HCT116 (cell line): ENCODE measurements around the gene RPL7A. TPM values are rescaled to one million over a fixed set of nuclear protein-coding genes. Genes with fewer than 3 reads are reported as not detected.
"Not testable (repeated sequence)": the region's sequence is repeated elsewhere in the genome, so short reads cannot be mapped to it uniquely, and the experiment has no call there.

Experiments used
- ATAC-seq: fragments of 200-7000 bp; cut with Tn5 transposase; 2 replicates; pipeline ENCODE4 v1.9.1; 2020; ENCODE audit warnings: mild to moderate bottlenecking, moderate library complexity
- BruUV-seq: library from RNA; stranded (reverse); fragments of 400-500 nt; replicated peaks from 2 replicates; lab custom pipeline; 2021; lab: Mats Ljungman, UMichigan
- CTCF ChIA-PET: fragments of 300-600 bp; sonication (Branson Sonifier 250); formaldehyde crosslinking; loops from one replicate; lab custom pipeline; 2021; ENCODE audit warnings: antibody characterized with exemption; lab: Charles Lee
- POLR2A ChIA-PET: fragments of 300-600, 350-600 bp; sonication (Branson Sonifier 250); formaldehyde crosslinking; loops from one replicate; lab custom pipeline; 2021; ENCODE audit warnings: antibody characterized with exemption; lab: Charles Lee
- RAD21 ChIA-PET, 2 experiments: fragments of 300-600 bp; sonication (Branson Sonifier 250); formaldehyde crosslinking; loops; one replicate each; lab custom pipeline; 2023; ENCODE audit warnings: low total read pairs in 2 of 2; ENCODE audit not compliant: uncharacterized antibody in 2 of 2, unreplicated experiment in 2 of 2, low non-redundant PET in 1 of 2; lab: Charles Lee
- DNase-seq: peaks from one replicate; pipeline ENCODE4 v3.0.0-alpha.2; 2010; ENCODE audit warnings: low read depth, low spot score
- H2AFZ ChIP-seq: fragments of 200-600 bp; shearing (Covaris generic), sonication (generic); 2 replicates; pipeline ENCODE4 v1.6.1; 2017; ENCODE audit warnings: low read depth, mixed run types, mixed read lengths, antibody characterized with exemption, low read length; ENCODE audit not compliant: poor library complexity, severe bottlenecking
- H3K27ac ChIP-seq: 2 replicates; pipeline ENCODE4 v1.5.1; 2012; ENCODE audit warnings: low read depth, low read length
- H3K27me3 ChIP-seq: fragments of 200-600 bp; sonication (generic); 2 replicates; pipeline ENCODE4 v1.6.1; 2016; ENCODE audit warnings: mixed run types, low read length, mixed read lengths; ENCODE audit not compliant: insufficient read depth
- H3K36me3 ChIP-seq, 2 experiments: fragments of 200-500 bp in 1 of 2; fragments of 200-600 bp in 1 of 2; sonication (Bioruptor generic) in 1 of 2; sonication (generic) in 1 of 2; 2 replicates each; pipeline versions ENCODE4 v1.5.1 to v1.6.1; 2014 to 2016; ENCODE audit warnings: low read length in 2 of 2, inconsistent platforms in 1 of 2, mixed read lengths in 1 of 2, mixed run types in 1 of 2; ENCODE audit not compliant: insufficient read depth in 2 of 2, control insufficient read depth in 1 of 2
- H3K4me1 ChIP-seq, 2 experiments: fragments of 200-600 bp in 1 of 2; sonication (generic) in 1 of 2; 2 replicates each; pipeline versions ENCODE4 v1.5.1 to v1.6.1; 2012 to 2017; ENCODE audit warnings: low read length in 2 of 2, inconsistent platforms in 1 of 2, mild to moderate bottlenecking in 1 of 2, mixed read lengths in 1 of 2, mixed run types in 1 of 2, moderate library complexity in 1 of 2; ENCODE audit not compliant: insufficient read depth in 2 of 2, control insufficient read depth in 1 of 2
- H3K4me2 ChIP-seq: fragments of 200-600 bp; sonication (generic); 2 replicates; pipeline ENCODE4 v1.6.1; 2017; ENCODE audit warnings: mixed run types, low read length, mixed read lengths
- H3K4me3 ChIP-seq, 2 experiments: fragments of 200-600 bp in 1 of 2; sonication (generic) in 1 of 2; replicated peaks in 1 of 2; 2 replicates each; pipeline ENCODE4 v1.5.1; 2011 to 2016; ENCODE audit warnings: low read length in 2 of 2, control low read depth in 1 of 2, low read depth in 1 of 2, mild to moderate bottlenecking in 1 of 2, mixed read lengths in 1 of 2, mixed run types in 1 of 2
- H3K79me2 ChIP-seq: fragments of 200-600 bp; sonication (generic); 2 replicates; pipeline ENCODE4 v1.6.1; 2017; ENCODE audit warnings: mild to moderate bottlenecking, mixed run types, low read length, moderate library complexity, mixed read lengths; ENCODE audit not compliant: insufficient read depth
- H3K9ac ChIP-seq: fragments of 200-600 bp; sonication (generic); 2 replicates; pipeline ENCODE4 v1.6.1; 2016; ENCODE audit warnings: low read length, mixed read lengths
- H3K9me2 ChIP-seq: fragments of 200-600 bp; sonication (generic), shearing (Covaris generic); 2 replicates; pipeline ENCODE4 v1.6.1; 2017; ENCODE audit warnings: mixed run types, mild to moderate bottlenecking, moderate library complexity; ENCODE audit not compliant: insufficient read depth
- H3K9me3 ChIP-seq, 2 experiments: fragments of 200-500 bp in 1 of 2; fragments of 200-600 bp in 1 of 2; sonication (Bioruptor generic) in 1 of 2; sonication (generic) in 1 of 2; 2 replicates each; pipeline ENCODE4 v1.6.1; 2014 to 2017; ENCODE audit warnings: low read length in 2 of 2, mixed read lengths in 2 of 2, inconsistent platforms in 1 of 2, low read depth in 1 of 2, mild to moderate bottlenecking in 1 of 2, mixed run types in 1 of 2, moderate library complexity in 1 of 2; ENCODE audit not compliant: control insufficient read depth in 1 of 2, insufficient read depth in 1 of 2
- H4K20me1 ChIP-seq: fragments of 200-600 bp; sonication (generic), shearing (Covaris generic); 2 replicates; pipeline ENCODE4 v1.6.1; 2017; ENCODE audit warnings: mixed run types, mild to moderate bottlenecking, moderate library complexity; ENCODE audit not compliant: insufficient read depth
- CBX3 ChIP-seq: IDR thresholded peaks from 2 replicates; pipeline ENCODE4 v1.6.1; 2012; ENCODE audit warnings: low read depth
- EGR1 ChIP-seq: IDR thresholded peaks from 2 replicates; pipeline ENCODE4 v1.6.1; 2012; ENCODE audit warnings: low read depth
- ELF1 ChIP-seq: IDR thresholded peaks from 2 replicates; pipeline ENCODE4 v1.6.1; 2012; ENCODE audit warnings: low read depth, borderline replicate concordance
- EZH2 ChIP-seq: fragments of 200-600 bp; sonication (generic); IDR thresholded peaks from 2 replicates; pipeline ENCODE4 v1.6.1; 2017; ENCODE audit warnings: antibody characterized with exemption, mixed run types
- JUND ChIP-seq: IDR thresholded peaks from 2 replicates; pipeline ENCODE4 v1.6.1; 2012
- POLR2A ChIP-seq: IDR thresholded peaks from 2 replicates; pipeline ENCODE4 v1.7.0; 2011; ENCODE audit warnings: borderline replicate concordance; ENCODE audit not compliant: insufficient read depth, insufficient read length; ENCODE audit errors: extremely low read depth
- RAD21 ChIP-seq: IDR thresholded peaks from 2 replicates; pipeline ENCODE4 v1.6.1; 2012; ENCODE audit warnings: low read depth, mild to moderate bottlenecking
- SIN3A ChIP-seq: IDR thresholded peaks from 2 replicates; pipeline ENCODE4 v1.6.1; 2012; ENCODE audit warnings: low read depth
- SRF ChIP-seq: IDR thresholded peaks from 2 replicates; pipeline ENCODE4 v1.6.1; 2012; ENCODE audit warnings: low read depth
- ZFX ChIP-seq: fragments of 450-650 bp; IDR thresholded peaks from 2 replicates; pipeline ENCODE4 v1.6.1; 2017
- intact Hi-C: fragments of 100-400 bp; cut with micrococcal nuclease; formaldehyde crosslinking; loops from 2 replicates; pipeline ENCODE4 v1.10.0; 2022
- total RNA-seq: library from RNA; stranded (reverse); gene quantifications from one replicate; pipeline ENCODE4 v1.2.1, GENCODE V29; 2021; ENCODE audit not compliant: unreplicated experiment
- TF ChIP-seq, protein P1 (sequence below): IDR thresholded peaks from 2 replicates; pipeline ENCODE4 v1.6.1; 2012; ENCODE audit warnings: low read depth
- TF ChIP-seq, protein P2 (sequence below): IDR thresholded peaks from 2 replicates; pipeline ENCODE4 v1.6.1; 2012
- TF ChIP-seq, protein P3 (sequence below): IDR thresholded peaks from 2 replicates; pipeline ENCODE4 v1.6.1; 2012

The RPL7A gene
- total RNA-seq, 1 experiment from 2014 or later, result 2,837 TPM

DNA sequence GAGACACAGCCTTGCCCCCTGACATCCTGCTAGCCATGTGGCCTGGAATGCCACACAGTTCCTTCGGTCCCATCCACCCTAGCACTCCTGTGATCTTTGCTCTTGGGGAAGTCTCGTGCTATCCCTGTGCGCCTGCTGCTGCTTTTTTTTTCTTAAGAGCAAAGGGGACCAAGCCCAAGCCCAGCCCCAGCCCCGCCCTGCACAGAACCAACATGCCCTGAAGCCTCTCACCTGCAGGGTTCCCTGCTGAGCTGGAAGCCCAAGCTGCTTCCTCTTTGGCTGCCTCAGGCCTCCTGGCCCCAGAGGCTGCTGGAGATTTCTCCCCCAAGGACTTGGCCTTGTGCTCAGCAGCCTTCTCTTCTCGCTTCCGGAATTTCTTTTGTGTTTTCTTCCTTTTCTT lies 13.9 kb upstream of the RPL7A start:
- ChIA-PET RAD21 (no interaction called here), CTCF (interaction anchor here (1.7 kb wide), 1 partner anchor 148 kb away, joined by 5 read pairs; no protein-coding TSS in a partner anchor), POLR2A (no interaction called here)
- Histone ChIP-seq H3K9me3 (no peaks in the 10 kb centered on the region), H3K4me3 (peak overlapping the region; percentile 91 to 99; a peak in 3 of 4 replicates), H3K36me3 (peaks cover 34 to 42% of the 10 kb centered on the region in 2 experiments; a peak in 3 of 4 replicates), H4K20me1 (no peaks in the 10 kb centered on the region; the same call in 1 of the 2 replicates), H3K4me1 (peaks cover 12 to 32% of the 10 kb centered on the region in 2 experiments), H3K27ac (peak overlapping the region; percentile 21; the same call in 1 of the 2 replicates), H3K4me2 (peak overlapping the region; percentile 99), H3K79me2 (peaks cover 44% of the 10 kb centered on the region), H3K27me3 (no peaks in the 10 kb centered on the region), H3K9ac (0 out of 2 replicates have a peak overlapping the region, but pooled peaks have one; percentile 97), H3K9me2 (no peaks in the 10 kb centered on the region), H2AFZ (no peak overlapping the region)
- BruUV-seq, result no TSS peak
- ATAC-seq, result no peak
- intact Hi-C loops, result no loop called here
- TF ChIP-seq, protein P1, sequence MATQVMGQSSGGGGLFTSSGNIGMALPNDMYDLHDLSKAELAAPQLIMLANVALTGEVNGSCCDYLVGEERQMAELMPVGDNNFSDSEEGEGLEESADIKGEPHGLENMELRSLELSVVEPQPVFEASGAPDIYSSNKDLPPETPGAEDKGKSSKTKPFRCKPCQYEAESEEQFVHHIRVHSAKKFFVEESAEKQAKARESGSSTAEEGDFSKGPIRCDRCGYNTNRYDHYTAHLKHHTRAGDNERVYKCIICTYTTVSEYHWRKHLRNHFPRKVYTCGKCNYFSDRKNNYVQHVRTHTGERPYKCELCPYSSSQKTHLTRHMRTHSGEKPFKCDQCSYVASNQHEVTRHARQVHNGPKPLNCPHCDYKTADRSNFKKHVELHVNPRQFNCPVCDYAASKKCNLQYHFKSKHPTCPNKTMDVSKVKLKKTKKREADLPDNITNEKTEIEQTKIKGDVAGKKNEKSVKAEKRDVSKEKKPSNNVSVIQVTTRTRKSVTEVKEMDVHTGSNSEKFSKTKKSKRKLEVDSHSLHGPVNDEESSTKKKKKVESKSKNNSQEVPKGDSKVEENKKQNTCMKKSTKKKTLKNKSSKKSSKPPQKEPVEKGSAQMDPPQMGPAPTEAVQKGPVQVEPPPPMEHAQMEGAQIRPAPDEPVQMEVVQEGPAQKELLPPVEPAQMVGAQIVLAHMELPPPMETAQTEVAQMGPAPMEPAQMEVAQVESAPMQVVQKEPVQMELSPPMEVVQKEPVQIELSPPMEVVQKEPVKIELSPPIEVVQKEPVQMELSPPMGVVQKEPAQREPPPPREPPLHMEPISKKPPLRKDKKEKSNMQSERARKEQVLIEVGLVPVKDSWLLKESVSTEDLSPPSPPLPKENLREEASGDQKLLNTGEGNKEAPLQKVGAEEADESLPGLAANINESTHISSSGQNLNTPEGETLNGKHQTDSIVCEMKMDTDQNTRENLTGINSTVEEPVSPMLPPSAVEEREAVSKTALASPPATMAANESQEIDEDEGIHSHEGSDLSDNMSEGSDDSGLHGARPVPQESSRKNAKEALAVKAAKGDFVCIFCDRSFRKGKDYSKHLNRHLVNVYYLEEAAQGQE, result no peak
- no peak for TF ChIP-seq EZH2
- TF ChIP-seq, protein P2, sequence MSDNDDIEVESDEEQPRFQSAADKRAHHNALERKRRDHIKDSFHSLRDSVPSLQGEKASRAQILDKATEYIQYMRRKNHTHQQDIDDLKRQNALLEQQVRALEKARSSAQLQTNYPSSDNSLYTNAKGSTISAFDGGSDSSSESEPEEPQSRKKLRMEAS, result no peak
- TF ChIP-seq ELF1, result no peak
- TF ChIP-seq SIN3A, result no peak
- TF ChIP-seq ZFX, result no peak
- TF ChIP-seq JUND, result no peak
- no peak for TF ChIP-seq CBX3
- TF ChIP-seq RAD21, result no peak
- no peak for TF ChIP-seq EGR1
- no peak for TF ChIP-seq SRF
- TF ChIP-seq, protein P3, sequence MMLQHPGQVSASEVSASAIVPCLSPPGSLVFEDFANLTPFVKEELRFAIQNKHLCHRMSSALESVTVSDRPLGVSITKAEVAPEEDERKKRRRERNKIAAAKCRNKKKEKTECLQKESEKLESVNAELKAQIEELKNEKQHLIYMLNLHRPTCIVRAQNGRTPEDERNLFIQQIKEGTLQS, result no peak
- TF ChIP-seq POLR2A, result no peak
- DNase-seq, result no peak

DNA sequence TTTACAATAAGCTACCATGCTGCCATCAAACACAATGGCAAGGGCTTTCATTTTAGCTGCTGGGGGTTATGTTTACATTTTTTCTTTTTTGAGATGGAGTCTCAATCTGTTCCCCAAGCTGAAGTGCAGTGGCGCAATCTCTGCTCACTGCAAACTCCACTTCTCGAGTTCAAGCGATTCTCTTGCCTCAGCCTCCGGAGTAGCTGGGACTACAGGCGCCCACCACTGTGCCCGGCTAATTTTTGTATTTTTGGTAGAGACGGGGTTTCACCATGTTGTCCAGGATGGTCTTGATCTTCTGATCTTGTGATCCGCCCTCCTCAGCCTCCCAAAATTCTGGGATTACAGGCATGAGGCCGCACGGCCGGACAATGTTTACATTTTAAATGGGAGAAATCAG lies 13.1 kb upstream of the RPL7A start:
- CTCF ChIA-PET, result interaction anchor here (1.4 to 1.7 kb wide), 2 partner anchors 96 to 149 kb away, joined by 4 to 5 read pairs; no protein-coding TSS in a partner anchor
- POLR2A ChIA-PET, result not testable (repeated sequence)

More for the DNA sequence above, 13.1 kb upstream of the RPL7A start:
- BruUV-seq, DNase-seq, ATAC-seq, H2AFZ ChIP-seq, H3K27me3 ChIP-seq, H3K9me2 ChIP-seq, H4K20me1 ChIP-seq, H3K9me3 ChIP-seq: not testable (repeated sequence)
- intact Hi-C loops, result loop anchor here (5.0 kb wide), 1 partner anchor 152 kb away; no protein-coding TSS in a partner anchor
- RAD21 ChIA-PET, result interaction anchor here in 1 of 2 experiments (0.6 kb wide), 1 partner anchor 150 kb away, joined by 3 read pairs; no protein-coding TSS in a partner anchor
- H3K79me2 ChIP-seq, result peaks cover 44% of the 10 kb centered on the region
- peaks cover 39 to 46% of the 10 kb centered on the region in 2 experiments; a peak in 3 of 4 replicates for H3K36me3 ChIP-seq
- peaks cover 12 to 28% of the 10 kb centered on the region in 2 experiments for H3K4me1 ChIP-seq
- H3K4me3 ChIP-seq, result peak overlapping the region; percentile 91 to 99
- H3K27ac ChIP-seq, result peak overlapping the region; percentile 91
- peak overlapping the region; percentile 99 for H3K4me2 ChIP-seq
- peak overlapping the region; percentile 97 for H3K9ac ChIP-seq
